H9 (cell line): ENCODE measurements around the gene DAP3. TPM values are rescaled to one million over a fixed set of nuclear protein-coding genes. Genes with fewer than 3 reads are reported as not detected.
"Not testable (repeated sequence)": the region's sequence is repeated elsewhere in the genome, so short reads cannot be mapped to it uniquely, and the experiment has no call there.

Source experiments
- DNase-seq: peaks from one replicate; pipeline ENCODE4 v3.0.0-alpha.2; 2017
- H2AFZ ChIP-seq: one replicate; pipeline ENCODE4 v1.6.1; 2013; ENCODE audit warnings: mild to moderate bottlenecking, low read length, control low read depth, moderate library complexity
- H2AK5ac ChIP-seq: 2 replicates; pipeline ENCODE4 v1.6.1; 2013; ENCODE audit warnings: low read length, control low read depth, mixed read lengths; ENCODE audit not compliant: insufficient read length
- H2BK120ac ChIP-seq: one replicate; pipeline ENCODE4 v1.6.1; 2013; ENCODE audit warnings: low read depth, mild to moderate bottlenecking, low read length, control low read depth, inconsistent platforms; ENCODE audit not compliant: poor library complexity, severe bottlenecking
- H2BK12ac ChIP-seq: 2 replicates; pipeline ENCODE4 v1.6.1; 2013; ENCODE audit warnings: low read length, control low read depth, mixed read lengths, low read depth; ENCODE audit not compliant: insufficient read length
- H2BK15ac ChIP-seq: 2 replicates; pipeline ENCODE4 v1.6.1; 2013; ENCODE audit warnings: low read depth, low read length, control low read depth
- H2BK20ac ChIP-seq: one replicate; pipeline ENCODE4 v1.6.1; 2013; ENCODE audit warnings: low read depth, mild to moderate bottlenecking, low read length, control low read depth, inconsistent platforms; ENCODE audit not compliant: poor library complexity, severe bottlenecking
- H2BK5ac ChIP-seq: 2 replicates; pipeline ENCODE4 v1.6.1; 2013; ENCODE audit warnings: low read length, control low read depth, mixed read lengths; ENCODE audit not compliant: insufficient read length
- H3K14ac ChIP-seq: 2 replicates; pipeline ENCODE4 v1.6.1; 2013; ENCODE audit warnings: low read length, control low read depth; ENCODE audit not compliant: insufficient read depth
- H3K18ac ChIP-seq: 2 replicates; pipeline ENCODE4 v1.6.1; 2013; ENCODE audit warnings: low read depth, mild to moderate bottlenecking, mixed read lengths, low read length, control low read depth; ENCODE audit not compliant: insufficient read length
- H3K23ac ChIP-seq: 2 replicates; pipeline ENCODE4 v1.6.1; 2013; ENCODE audit warnings: low read length, control low read depth, mixed read lengths, low read depth; ENCODE audit not compliant: insufficient read length
- H3K23me2 ChIP-seq: 2 replicates; pipeline ENCODE4 v1.6.1; 2013; ENCODE audit warnings: low read depth, mild to moderate bottlenecking, mixed read lengths, low read length, control low read depth; ENCODE audit not compliant: insufficient read length, poor library complexity, severe bottlenecking
- H3K27ac ChIP-seq: 2 replicates; pipeline ENCODE4 v1.5.1; 2013; ENCODE audit warnings: low read length, control low read depth, mixed read lengths, low read depth; ENCODE audit not compliant: insufficient read length
- H3K27me3 ChIP-seq: 2 replicates; pipeline ENCODE4 v1.6.1; 2013; ENCODE audit warnings: low read length, control low read depth, inconsistent platforms; ENCODE audit not compliant: insufficient read depth
- H3K4ac ChIP-seq: 2 replicates; pipeline ENCODE4 v1.6.1; 2013; ENCODE audit warnings: low read depth, mild to moderate bottlenecking, control low read depth, inconsistent platforms, low read length, moderate library complexity
- H3K4me1 ChIP-seq: 2 replicates; pipeline ENCODE4 v1.6.1; 2013; ENCODE audit warnings: low read length, control low read depth, inconsistent platforms; ENCODE audit not compliant: insufficient read depth
- H3K4me2 ChIP-seq: 2 replicates; pipeline ENCODE4 v1.6.1; 2013; ENCODE audit warnings: low read length, control low read depth, mixed read lengths; ENCODE audit not compliant: insufficient read length, insufficient read depth
- H3K56ac ChIP-seq: 2 replicates; pipeline ENCODE4 v1.6.1; 2013; ENCODE audit warnings: low read depth, mild to moderate bottlenecking, mixed read lengths, low read length, control low read depth; ENCODE audit not compliant: insufficient read length
- H3K79me1 ChIP-seq: 2 replicates; pipeline ENCODE4 v1.6.1; 2013; ENCODE audit warnings: low read depth, mild to moderate bottlenecking, moderate library complexity, low read length, control low read depth, inconsistent platforms; ENCODE audit not compliant: insufficient read depth, poor library complexity, severe bottlenecking
- H3K79me2 ChIP-seq: 2 replicates; pipeline ENCODE4 v1.6.1; 2013; ENCODE audit warnings: low read length, control low read depth, inconsistent platforms; ENCODE audit not compliant: insufficient read depth
- H3K9ac ChIP-seq: 2 replicates; pipeline ENCODE4 v1.6.1; 2013; ENCODE audit warnings: low read length, control low read depth, mixed read lengths; ENCODE audit not compliant: insufficient read length; ENCODE audit errors: extremely low read depth
- H3K9me3 ChIP-seq: one replicate; pipeline ENCODE4 v1.6.1; 2013; ENCODE audit warnings: low read depth, low read length, inconsistent platforms; ENCODE audit not compliant: control insufficient read depth
- H3T11ph ChIP-seq: one replicate; pipeline ENCODE4 v1.6.1; 2013; ENCODE audit warnings: mild to moderate bottlenecking, low read length, control low read depth, inconsistent platforms
- H4K20me1 ChIP-seq: one replicate; pipeline ENCODE4 v1.6.1; 2013; ENCODE audit not compliant: control insufficient read depth, insufficient read length, insufficient read depth
- H4K5ac ChIP-seq: 2 replicates; pipeline ENCODE4 v1.6.1; 2013; ENCODE audit warnings: low read depth, mild to moderate bottlenecking, mixed read lengths, low read length, control low read depth; ENCODE audit not compliant: insufficient read length
- H4K8ac ChIP-seq: replicated peaks from 2 replicates; pipeline ENCODE4 v1.6.1; 2013; ENCODE audit warnings: low read length, control low read depth, mixed read lengths, low read depth; ENCODE audit not compliant: insufficient read length
- H4K91ac ChIP-seq: 2 replicates; pipeline ENCODE4 v1.6.1; 2013; ENCODE audit warnings: low read depth, mild to moderate bottlenecking, moderate library complexity, mixed read lengths, low read length, control low read depth; ENCODE audit not compliant: insufficient read length
- H3K27ac Mint-ChIP-seq, 3 experiments: 2 replicates in 2 of 3; 3 replicates in 1 of 3; pipeline ENCODE4 v1.8.0; 2020 to 2021; ENCODE audit warnings: mixed read lengths in 3 of 3, mild to moderate bottlenecking in 1 of 3, moderate library complexity in 1 of 3
- H3K27me3 Mint-ChIP-seq: 2 replicates; pipeline ENCODE4 v1.8.0; 2021; ENCODE audit warnings: low read depth, mild to moderate bottlenecking, moderate library complexity, mixed read lengths
- H3K36me3 Mint-ChIP-seq, 3 experiments: 2 replicates in 2 of 3; 3 replicates in 1 of 3; pipeline ENCODE4 v1.8.0; 2020 to 2021; ENCODE audit warnings: low read depth in 3 of 3, mixed read lengths in 3 of 3; ENCODE audit not compliant: insufficient read depth in 1 of 3
- H3K4me1 Mint-ChIP-seq, 2 experiments: 2 replicates each; pipeline ENCODE4 v1.8.0; 2020; ENCODE audit warnings: mixed read lengths in 2 of 2
- H3K4me3 Mint-ChIP-seq, 2 experiments: 2 replicates in 1 of 2; 3 replicates in 1 of 2; pipeline ENCODE4 v1.8.0; 2020 to 2021; ENCODE audit warnings: mild to moderate bottlenecking in 2 of 2, mixed read lengths in 2 of 2, moderate library complexity in 1 of 2
- H3K9me3 Mint-ChIP-seq, 2 experiments: 2 replicates in 1 of 2; 3 replicates in 1 of 2; pipeline ENCODE4 v1.8.0; 2020; ENCODE audit warnings: mild to moderate bottlenecking in 2 of 2, mixed read lengths in 2 of 2, moderate library complexity in 1 of 2
- CTCF ChIP-seq: fragments of 200-600 bp; sonication (generic); conservative IDR thresholded peaks from 3 replicates; pipeline ENCODE4 v1.8.0; 2021; ENCODE audit warnings: antibody characterized with exemption, mild to moderate bottlenecking
- WGBS: extraction: QIAGEN DNeasy Blood & Tissue Kit; methylation state at CpG from one replicate; pipeline ENCODE4 v1.1.7; 2013; ENCODE audit warnings: missing lambda C conversion rate, low lambda C conversion rate, mixed read lengths; ENCODE audit not compliant: insufficient read length; ENCODE audit errors: extremely low coverage; 5-methylcytosine and 5-hydroxymethylcytosine counted together
- total RNA-seq: library from RNA; stranded (reverse); gene quantifications from 2 replicates; pipeline ENCODE4 v1.2.1, GENCODE V29; 2021

DAP3 gene
- total RNA-seq, 1 experiment from 2014 or later: 114 TPM

GRCh38 chr1:155657463-155657862, 31.4 kb upstream of the DAP3 start:
- no peak overlapping the region for H2BK20ac ChIP-seq
- no peak overlapping the region for H3K27ac Mint-ChIP-seq
- WGBS: no CpG with 5 or more reads among the region's 2 CpGs

GRCh38 chr1:155661239-155661638, 27.7 kb upstream of the DAP3 start:
- not testable (repeated sequence) for H4K20me1 ChIP-seq, H3K14ac ChIP-seq, H4K91ac ChIP-seq, H2BK5ac ChIP-seq, H3K56ac ChIP-seq, H3K9me3 Mint-ChIP-seq, H3K9me3 ChIP-seq, H2BK15ac ChIP-seq, H4K5ac ChIP-seq, H3K27ac ChIP-seq, H4K8ac ChIP-seq, H3K9ac ChIP-seq, H3K79me1 ChIP-seq, H3K4me3 Mint-ChIP-seq, H3K27ac Mint-ChIP-seq, H2BK12ac ChIP-seq, H3T11ph ChIP-seq, H3K23me2 ChIP-seq, H3K27me3 ChIP-seq, H2BK120ac ChIP-seq, H3K27me3 Mint-ChIP-seq, H3K23ac ChIP-seq, H3K4me1 ChIP-seq, DNase-seq, H3K4me2 ChIP-seq, H3K79me2 ChIP-seq, H2AK5ac ChIP-seq, H3K4ac ChIP-seq, H3K18ac ChIP-seq, H3K4me1 Mint-ChIP-seq, H2AFZ ChIP-seq, H2BK20ac ChIP-seq
- no CpG with 5 or more reads among the region's 4 CpGs for WGBS
- H3K36me3 Mint-ChIP-seq: peaks cover 44 to 78% (median 73%) of the 10 kb centered on the region in 3 experiments

More at GRCh38 chr1:155657463-155657862, 31.4 kb upstream of the DAP3 start:
- H4K91ac ChIP-seq: no peak overlapping the region
- H3K9me3 ChIP-seq: no peaks in the 10 kb centered on the region
- no peak overlapping the region for H3K9ac ChIP-seq
- H2BK12ac ChIP-seq: no peak overlapping the region
- no peak overlapping the region for H3K23ac ChIP-seq
- H3K79me1 ChIP-seq: no peaks in the 10 kb centered on the region
- no peaks in the 10 kb centered on the region for H3K79me2 ChIP-seq
- DNase-seq: no peak
- no peak overlapping the region for H4K8ac ChIP-seq
- H3K4me1 ChIP-seq: no peaks in the 10 kb centered on the region
- Mint-ChIP-seq H3K36me3 (peaks cover 29 to 43% (median 43%) of the 10 kb centered on the region in 3 experiments), H3K27me3 (peaks cover 4% of the 10 kb centered on the region), H3K4me3 (no peak overlapping the region), H3K9me3 (no peaks in the 10 kb centered on the region), H3K4me1 (no peaks in the 10 kb centered on the region)
- no peak overlapping the region for H4K5ac ChIP-seq
- H3K4ac ChIP-seq: no peak overlapping the region
- no peaks in the 10 kb centered on the region for H3K27me3 ChIP-seq
- no peak overlapping the region for H3T11ph ChIP-seq
- H3K18ac ChIP-seq: no peak overlapping the region
- H2BK15ac ChIP-seq: no peak overlapping the region
- no peak overlapping the region for H2BK120ac ChIP-seq
- no peak overlapping the region for H3K56ac ChIP-seq
- H3K27ac ChIP-seq: no peak overlapping the region
- no peak overlapping the region for H2BK5ac ChIP-seq
- H2AFZ ChIP-seq: no peak overlapping the region
- H3K23me2 ChIP-seq: no peaks in the 10 kb centered on the region
- H4K20me1 ChIP-seq: no peaks in the 10 kb centered on the region
- H3K4me2 ChIP-seq: no peak overlapping the region
- no peak overlapping the region for H3K14ac ChIP-seq
- H2AK5ac ChIP-seq: no peak overlapping the region
- no peak for TF ChIP-seq CTCF
